Thyroid gland (tissue), 4 donors: Measurements from ENCODE around the gene SULF2.

Experiments used
- CTCF ChIP-seq, 6 experiments: fragments of 200-600 bp in 3 of 6; fragments of 450-650 bp in 3 of 6; sonication (generic) in 3 of 6; IDR thresholded peaks; one replicate each; pipeline ENCODE4 v1.5.1; 2016 to 2019; ENCODE audit warnings: antibody characterized with exemption in 6 of 6, mild to moderate bottlenecking in 2 of 6, inconsistent platforms in 1 of 6, moderate library complexity in 1 of 6
- POLR2A ChIP-seq, 2 donors: fragments of 450-650 bp; IDR thresholded peaks; one replicate each; pipeline ENCODE4 v1.6.1; 2017; ENCODE audit warnings: antibody characterized with exemption in 2 of 2, mild to moderate bottlenecking in 2 of 2, moderate library complexity in 1 of 2

DNA sequence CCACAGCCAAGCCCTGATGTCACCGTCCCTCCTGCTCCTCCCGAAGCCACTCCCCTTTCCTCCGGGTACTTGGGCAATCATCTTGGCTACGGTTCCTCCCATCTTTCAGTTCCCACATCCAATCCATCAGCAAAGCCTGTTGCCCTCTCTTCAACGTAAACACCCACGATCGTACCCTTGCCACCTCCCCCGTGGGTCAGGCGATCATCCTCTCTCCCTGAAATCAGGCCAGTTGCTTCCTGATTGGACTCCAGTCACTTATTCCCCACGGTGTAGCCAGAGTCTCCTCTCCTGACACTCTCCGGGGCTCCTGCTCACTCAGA is 44.5 kb downstream of the SULF2 start:
- TF ChIP-seq CTCF (IDR thresholded peaks at IDR 0.05) (no peak), POLR2A (IDR thresholded peaks at IDR 0.05) (no peak)
